Upper lobe of left lung (tissue), 6 donors: ENCODE measurements around the gene AXL. TPM values are rescaled to one million over a fixed set of nuclear protein-coding genes. Genes with fewer than 3 reads are reported as not detected.

Experiments used
- ATAC-seq, 2 donors: fragments of 200-7000 bp; cut with Tn5 transposase; one replicate each; pipeline ENCODE4 v1.9.1; 2022; ENCODE audit warnings: mild to moderate bottlenecking in 2 of 2, moderate library complexity in 2 of 2; ENCODE audit not compliant: low FRiP score in 2 of 2
- DNase-seq, 2 donors: peaks; one replicate each; pipeline ENCODE4 v3.0.0-alpha.2; 2019 to 2020
- H3K27ac ChIP-seq, 4 donors: fragments of 200-600 bp; sonication (generic); one replicate each; pipeline ENCODE4 v1.5.1; 2016 to 2019
- H3K27me3 ChIP-seq, 4 donors: fragments of 200-600 bp; sonication (generic); one replicate each; pipeline ENCODE4 v1.5.1; 2017 to 2019
- H3K36me3 ChIP-seq, 4 donors: fragments of 200-600 bp; sonication (generic); one replicate each; pipeline ENCODE4 v1.5.1; 2016 to 2019
- H3K4me1 ChIP-seq, 4 donors: fragments of 200-600 bp; sonication (generic); one replicate each; pipeline ENCODE4 v1.5.1; 2018 to 2019
- H3K4me3 ChIP-seq, 4 donors: fragments of 200-600 bp; sonication (generic); one replicate each; pipeline ENCODE4 v1.5.1; 2017 to 2019; ENCODE audit warnings: mild to moderate bottlenecking in 2 of 4, moderate library complexity in 1 of 4
- H3K9me3 ChIP-seq, 4 donors: fragments of 200-600 bp; sonication (generic); one replicate each; pipeline ENCODE4 v1.5.1; 2018 to 2019
- EP300 ChIP-seq, 4 donors: sonication (generic); formaldehyde crosslinking; IDR thresholded peaks; one replicate each; pipeline ENCODE4 v1.5.1; 2017; ENCODE audit warnings: antibody characterized with exemption in 4 of 4, control low read depth in 2 of 4
- POLR2A ChIP-seq, 4 donors: fragments of 450-650 bp; IDR thresholded peaks; one replicate each; pipeline ENCODE4 v1.5.1; 2016 to 2017; ENCODE audit warnings: antibody characterized with exemption in 4 of 4, mild to moderate bottlenecking in 2 of 4
- POLR2AphosphoS5 ChIP-seq, 2 donors: sonication (generic); formaldehyde crosslinking; IDR thresholded peaks; one replicate each; pipeline ENCODE4 v1.5.1; 2017; ENCODE audit warnings: antibody characterized with exemption in 2 of 2
- WGBS, 2 donors: methylation state at CpG; one replicate each; pipeline ENCODE4 v1.1.5; 2017 to 2018; 5-methylcytosine and 5-hydroxymethylcytosine counted together
- total RNA-seq, 6 donors: library from RNA; depleted of rRNA in 4 of 6; stranded (reverse); fragments of >200 nt in 4 of 6; gene quantifications; one replicate each; pipeline versions ENCODE4 v1.1.0 to v1.2.1, GENCODE V29; 2016 to 2021
- TF ChIP-seq, protein P1 (sequence below), 6 experiments: fragments of 450-650 bp in 4 of 6; fragments of 200-600 bp in 2 of 6; sonication (generic) in 2 of 6; IDR thresholded peaks; one replicate each; pipeline ENCODE4 v1.5.1; 2016 to 2019; ENCODE audit warnings: antibody characterized with exemption in 6 of 6
- donor health status: DM: no; HTN: no; CAD: no; lungs with moderate emphysema.
- donor health status: DM: no; HTN: yes; CAD: no; lungs with severe emphysema.

The AXL gene
- total RNA-seq, 6 donors from 2014 or later = 28.4 to 96.9 (median 71.7) TPM

DNA sequence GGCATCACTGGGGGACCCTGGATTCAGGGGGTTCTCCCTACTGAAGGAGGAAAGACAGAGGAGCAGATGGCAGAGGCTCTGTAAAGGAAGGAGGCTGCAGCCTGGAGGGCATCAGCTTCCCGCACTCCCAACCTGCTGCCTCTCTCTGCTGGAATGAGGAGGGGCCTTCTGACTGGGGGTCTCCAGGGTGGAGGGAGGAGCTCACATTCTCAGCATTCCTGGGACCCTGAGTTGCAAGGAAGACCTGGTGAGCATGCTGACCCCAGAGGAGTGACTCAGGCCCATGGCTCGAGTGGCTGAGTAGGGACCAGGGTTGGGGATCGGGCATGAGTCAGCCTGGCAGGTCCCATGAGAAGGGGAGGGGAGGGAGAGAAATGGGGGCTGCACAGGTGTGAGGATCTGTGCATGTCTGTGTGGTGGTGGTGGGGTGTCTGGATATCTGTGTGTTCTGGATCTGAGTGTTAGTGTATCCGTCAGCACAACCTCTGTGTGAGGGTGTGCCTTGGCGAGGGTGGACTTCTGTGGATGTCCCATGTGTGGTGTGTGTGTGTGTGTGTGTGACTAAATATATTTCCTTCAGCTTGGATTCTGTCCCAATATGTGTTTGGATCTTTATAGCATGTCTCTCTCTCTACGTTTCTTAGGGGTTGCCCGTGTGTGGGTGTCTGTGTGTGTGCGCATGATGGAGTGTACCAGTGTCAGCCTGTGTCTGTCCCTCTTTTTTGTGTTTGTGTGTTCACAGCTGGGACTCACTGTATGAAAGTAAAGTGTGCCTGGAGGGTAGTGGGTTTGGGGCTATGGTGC is 4.6 kb downstream of the AXL start:
- Histone ChIP-seq H3K4me3 (no peak overlapping the region), H3K36me3 (peaks cover 0 to 5% (median 0%) of the 10 kb centered on the region in 4 donors), H3K27me3 (peaks cover 0 to 16% (median 1%) of the 10 kb centered on the region in 4 donors), H3K27ac (peak overlapping the region; percentile 1 to 77 (median 22)), H3K9me3 (no peaks in the 10 kb centered on the region), H3K4me1 (peaks cover 13 to 29% (median 21%) of the 10 kb centered on the region in 4 donors)
- TF ChIP-seq, protein P1, sequence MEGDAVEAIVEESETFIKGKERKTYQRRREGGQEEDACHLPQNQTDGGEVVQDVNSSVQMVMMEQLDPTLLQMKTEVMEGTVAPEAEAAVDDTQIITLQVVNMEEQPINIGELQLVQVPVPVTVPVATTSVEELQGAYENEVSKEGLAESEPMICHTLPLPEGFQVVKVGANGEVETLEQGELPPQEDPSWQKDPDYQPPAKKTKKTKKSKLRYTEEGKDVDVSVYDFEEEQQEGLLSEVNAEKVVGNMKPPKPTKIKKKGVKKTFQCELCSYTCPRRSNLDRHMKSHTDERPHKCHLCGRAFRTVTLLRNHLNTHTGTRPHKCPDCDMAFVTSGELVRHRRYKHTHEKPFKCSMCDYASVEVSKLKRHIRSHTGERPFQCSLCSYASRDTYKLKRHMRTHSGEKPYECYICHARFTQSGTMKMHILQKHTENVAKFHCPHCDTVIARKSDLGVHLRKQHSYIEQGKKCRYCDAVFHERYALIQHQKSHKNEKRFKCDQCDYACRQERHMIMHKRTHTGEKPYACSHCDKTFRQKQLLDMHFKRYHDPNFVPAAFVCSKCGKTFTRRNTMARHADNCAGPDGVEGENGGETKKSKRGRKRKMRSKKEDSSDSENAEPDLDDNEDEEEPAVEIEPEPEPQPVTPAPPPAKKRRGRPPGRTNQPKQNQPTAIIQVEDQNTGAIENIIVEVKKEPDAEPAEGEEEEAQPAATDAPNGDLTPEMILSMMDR (IDR thresholded peaks at IDR 0.05) = no peak
- TF ChIP-seq POLR2AphosphoS5 (IDR thresholded peaks at IDR 0.05) = no peak
- TF ChIP-seq EP300 (IDR thresholded peaks at IDR 0.05) = no peak
- no peak for TF ChIP-seq POLR2A (IDR thresholded peaks at IDR 0.05)
- ATAC-seq (no peak), DNase-seq (no peak)
- 64 to 70% methylated on average over 7 to 8 of the region's 8 CpGs for WGBS, 2 donors

DNA sequence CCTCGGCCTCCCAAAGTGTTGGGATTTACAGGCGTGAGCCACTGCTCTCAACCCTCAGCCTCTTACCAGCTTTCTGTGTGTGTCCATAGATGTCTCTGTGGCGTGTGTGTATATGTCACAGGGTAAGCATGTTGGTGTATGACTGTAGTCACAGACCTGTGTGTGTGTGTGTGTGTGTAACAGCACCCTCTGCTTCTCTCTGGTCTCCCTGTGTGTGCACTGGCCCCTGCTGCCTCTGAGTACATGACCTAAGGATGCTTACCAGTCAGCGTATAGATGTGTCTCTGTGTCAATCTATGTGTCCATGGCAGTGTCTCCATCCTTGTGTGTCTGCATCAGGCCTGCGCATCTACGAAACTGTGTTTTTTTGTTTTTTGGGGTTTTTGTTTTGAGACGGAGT is 5.6 kb downstream of the AXL start:
- DNase-seq = no peak
- no peaks in the 10 kb centered on the region for H3K9me3 ChIP-seq
- peaks cover 0 to 5% (median 0%) of the 10 kb centered on the region in 4 donors for H3K36me3 ChIP-seq
- no peak overlapping the region for H3K4me3 ChIP-seq
- TF ChIP-seq EP300 (IDR thresholded peaks at IDR 0.05) = no peak
- no peak for TF ChIP-seq POLR2A (IDR thresholded peaks at IDR 0.05)
- TF ChIP-seq, protein P1 (IDR thresholded peaks at IDR 0.05) = no peak
- TF ChIP-seq POLR2AphosphoS5 (IDR thresholded peaks at IDR 0.05) = no peak
- peak overlapping the region in 1 of 4 donors; percentile 77 for H3K27ac ChIP-seq
- ATAC-seq = no peak
- H3K4me1 ChIP-seq = peaks cover 13 to 23% (median 20%) of the 10 kb centered on the region in 4 donors
- peaks cover 0 to 7% (median 0%) of the 10 kb centered on the region in 4 donors for H3K27me3 ChIP-seq
- WGBS, 2 donors = 93 to 95% methylated on average over 7 of the region's 7 CpGs

DNA sequence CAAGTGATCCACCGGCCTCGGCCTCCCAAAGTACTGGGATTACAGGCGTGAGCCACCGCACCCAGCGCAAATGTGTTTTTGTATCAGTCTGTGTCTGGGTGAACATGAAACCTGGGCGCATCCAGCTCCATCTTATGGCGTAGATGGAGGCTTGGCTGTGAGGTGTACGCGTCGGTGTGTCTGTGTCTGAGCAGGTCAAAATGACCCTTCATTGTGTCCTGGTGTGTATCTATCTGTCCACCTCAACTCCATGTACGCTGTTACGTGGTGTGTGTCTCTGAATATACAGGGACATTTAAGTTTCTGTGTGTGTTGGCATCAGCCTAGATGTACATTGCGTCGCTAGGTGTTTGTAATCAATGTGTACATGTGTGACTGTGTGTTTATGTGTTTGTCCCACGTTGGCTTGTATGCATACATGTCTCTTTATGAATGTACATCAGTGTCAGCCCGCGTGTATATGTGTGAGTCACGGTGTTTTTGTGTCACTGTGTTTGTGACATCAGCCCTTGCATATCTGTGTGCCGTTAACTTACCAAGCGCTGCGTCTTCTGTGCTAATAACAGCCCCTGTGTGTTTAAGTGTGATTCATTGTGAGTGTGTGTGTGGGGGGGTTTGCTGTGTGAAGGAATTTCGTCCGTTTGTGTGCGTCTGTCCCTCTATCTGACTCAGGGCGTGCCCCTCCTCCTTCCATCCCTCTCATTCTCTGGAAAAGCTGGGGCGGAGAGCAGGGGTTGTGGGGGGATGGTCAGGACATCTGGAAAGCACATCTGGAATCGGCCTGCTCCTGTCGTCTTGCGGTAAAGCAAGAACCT is 6.4 kb downstream of the AXL start:
- Histone ChIP-seq H3K27ac (peak overlapping the region; percentile 65 to 83 (median 71)), H3K27me3 (peaks cover 0 to 6% (median 0%) of the 10 kb centered on the region in 4 donors), H3K4me1 (peaks cover 13 to 19% (median 16%) of the 10 kb centered on the region in 4 donors), H3K36me3 (peaks cover 0 to 5% (median 0%) of the 10 kb centered on the region in 4 donors), H3K9me3 (no peaks in the 10 kb centered on the region), H3K4me3 (peak overlapping the region in 3 of 4 donors; percentile 48 to 61 (median 56))
- WGBS, 2 donors = 40 to 54% methylated on average over 24 to 29 of the region's 29 CpGs
- TF ChIP-seq POLR2AphosphoS5 (IDR thresholded peaks at IDR 0.05) = peak in 1 of 2 donors; percentile 51
- TF ChIP-seq, protein P1 (IDR thresholded peaks at IDR 0.05) = no peak
- TF ChIP-seq EP300 (IDR thresholded peaks at IDR 0.05) = peak in 1 of 4 donors; percentile 25
- TF ChIP-seq POLR2A (IDR thresholded peaks at IDR 0.05) = no peak
- ATAC-seq (peak; percentile 54 to 86), DNase-seq (peak in 1 of 2 donors; percentile 51)

DNA sequence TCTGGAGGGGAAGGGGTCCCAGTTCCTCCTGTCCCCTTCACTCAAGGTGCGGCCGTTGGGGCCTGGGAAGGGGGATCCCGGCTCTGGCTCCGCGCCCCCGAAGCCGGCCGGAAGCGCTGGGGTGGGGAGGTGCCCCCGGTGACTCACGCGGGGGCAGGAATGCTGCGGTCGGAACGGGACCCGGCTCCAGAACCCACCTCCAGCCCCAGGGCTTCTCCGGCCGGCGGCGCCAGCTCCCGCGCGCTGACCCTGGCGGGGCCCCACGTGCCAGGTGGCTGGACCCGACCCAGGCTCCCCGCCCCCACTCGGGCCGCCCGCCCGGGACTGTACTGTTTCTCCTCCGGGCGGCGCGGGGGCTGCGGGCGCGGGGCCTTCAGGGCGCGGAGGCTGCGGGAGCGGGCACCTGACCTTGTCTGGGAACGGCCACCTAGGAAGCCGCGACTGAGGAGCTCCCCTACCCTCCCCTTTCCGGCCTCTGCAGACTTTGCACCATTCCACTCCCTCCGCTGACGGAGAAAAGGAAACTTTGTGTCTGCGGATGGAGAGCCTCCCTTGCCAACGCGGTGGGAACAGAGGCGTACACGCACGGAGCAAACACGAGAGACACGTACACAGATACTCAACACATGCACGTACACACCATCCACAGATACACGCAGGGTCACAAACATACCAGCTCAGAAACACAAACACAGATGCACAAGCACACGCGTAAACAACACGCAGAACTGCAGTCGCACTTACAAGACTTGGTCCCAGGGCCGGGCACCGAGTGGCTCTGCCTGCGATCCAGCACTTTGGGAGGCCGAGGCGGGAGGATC is 7.2 kb downstream of the AXL start:
- Histone ChIP-seq H3K4me3 (peak overlapping the region; percentile 5 to 61 (median 52)), H3K27ac (peak overlapping the region; percentile 65 to 83 (median 71)), H3K27me3 (peaks cover 0 to 6% (median 0%) of the 10 kb centered on the region in 4 donors), H3K36me3 (peaks cover 0 to 5% (median 0%) of the 10 kb centered on the region in 4 donors), H3K4me1 (peaks cover 13 to 16% (median 14%) of the 10 kb centered on the region in 4 donors), H3K9me3 (no peaks in the 10 kb centered on the region)
- ATAC-seq = peak; percentile 64 to 87
- peak; percentile 51 to 94 for DNase-seq
- 4 to 17% methylated on average over 14 to 33 of the region's 67 CpGs for WGBS, 2 donors
- TF ChIP-seq, protein P1 (IDR thresholded peaks at IDR 0.05) = peak in 2 of 6 experiments; percentile 22 to 38
- TF ChIP-seq POLR2AphosphoS5 (IDR thresholded peaks at IDR 0.05) = no peak
- TF ChIP-seq EP300 (IDR thresholded peaks at IDR 0.05) = no peak
- peak in 3 of 4 donors; percentile 28 to 35 (median 34) for TF ChIP-seq POLR2A (IDR thresholded peaks at IDR 0.05)
